Panc1 (cell line): ENCODE results near the gene ZNF823.

Experiments used
- POLR2AphosphoS5 ChIP-seq: IDR thresholded peaks from 2 replicates; pipeline ENCODE4 v1.6.1; 2012; ENCODE audit warnings: mild to moderate bottlenecking, low read depth, low read length, moderate library complexity
- TCF7L2 ChIP-seq: IDR thresholded peaks from 2 replicates; pipeline ENCODE4 v1.6.1; 2011; ENCODE audit warnings: mild to moderate bottlenecking, low read depth, low read length, inconsistent platforms
- TF ChIP-seq, protein P1 (sequence below): fragments of 450-650 bp; IDR thresholded peaks from 2 replicates; pipeline ENCODE4 v1.5.1; 2017; ENCODE audit warnings: mild to moderate bottlenecking
- TF ChIP-seq, protein P2 (sequence below), 2 experiments: IDR thresholded peaks; 2 replicates each; pipeline ENCODE4 v1.6.1; 2011 to 2012; ENCODE audit warnings: low read depth in 2 of 2, control low read depth in 1 of 2, low read length in 1 of 2, mild to moderate bottlenecking in 1 of 2, moderate library complexity in 1 of 2; ENCODE audit not compliant: insufficient read depth in 1 of 2

DNA sequence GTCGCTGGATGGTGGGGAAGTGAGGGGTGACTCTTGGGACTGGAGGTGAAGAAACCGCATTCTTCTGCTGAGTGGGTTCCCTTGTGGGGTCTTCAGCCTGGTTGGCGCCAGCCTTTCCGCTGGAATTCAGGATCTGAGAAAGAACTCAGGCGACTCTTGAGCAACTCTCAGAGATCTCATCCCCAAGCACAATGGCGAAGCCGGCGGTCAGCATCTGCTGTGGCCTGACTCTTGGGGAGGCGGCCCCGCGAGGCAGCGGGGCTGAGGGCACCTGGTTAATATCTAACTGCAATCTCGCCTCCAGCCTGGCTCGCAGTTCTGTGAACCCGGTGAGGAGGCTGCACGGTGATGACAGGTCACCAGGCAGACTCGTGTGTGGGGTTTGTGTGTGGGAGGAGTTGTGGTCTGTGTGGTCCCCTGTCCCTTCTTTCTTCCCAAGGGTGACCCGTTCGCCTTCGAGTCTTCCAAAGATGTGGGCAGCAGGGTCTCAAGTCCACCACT is 28.9 kb upstream of the ZNF823 start:
- TF ChIP-seq, protein P1, sequence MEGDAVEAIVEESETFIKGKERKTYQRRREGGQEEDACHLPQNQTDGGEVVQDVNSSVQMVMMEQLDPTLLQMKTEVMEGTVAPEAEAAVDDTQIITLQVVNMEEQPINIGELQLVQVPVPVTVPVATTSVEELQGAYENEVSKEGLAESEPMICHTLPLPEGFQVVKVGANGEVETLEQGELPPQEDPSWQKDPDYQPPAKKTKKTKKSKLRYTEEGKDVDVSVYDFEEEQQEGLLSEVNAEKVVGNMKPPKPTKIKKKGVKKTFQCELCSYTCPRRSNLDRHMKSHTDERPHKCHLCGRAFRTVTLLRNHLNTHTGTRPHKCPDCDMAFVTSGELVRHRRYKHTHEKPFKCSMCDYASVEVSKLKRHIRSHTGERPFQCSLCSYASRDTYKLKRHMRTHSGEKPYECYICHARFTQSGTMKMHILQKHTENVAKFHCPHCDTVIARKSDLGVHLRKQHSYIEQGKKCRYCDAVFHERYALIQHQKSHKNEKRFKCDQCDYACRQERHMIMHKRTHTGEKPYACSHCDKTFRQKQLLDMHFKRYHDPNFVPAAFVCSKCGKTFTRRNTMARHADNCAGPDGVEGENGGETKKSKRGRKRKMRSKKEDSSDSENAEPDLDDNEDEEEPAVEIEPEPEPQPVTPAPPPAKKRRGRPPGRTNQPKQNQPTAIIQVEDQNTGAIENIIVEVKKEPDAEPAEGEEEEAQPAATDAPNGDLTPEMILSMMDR = no peak
- TF ChIP-seq, protein P2, sequence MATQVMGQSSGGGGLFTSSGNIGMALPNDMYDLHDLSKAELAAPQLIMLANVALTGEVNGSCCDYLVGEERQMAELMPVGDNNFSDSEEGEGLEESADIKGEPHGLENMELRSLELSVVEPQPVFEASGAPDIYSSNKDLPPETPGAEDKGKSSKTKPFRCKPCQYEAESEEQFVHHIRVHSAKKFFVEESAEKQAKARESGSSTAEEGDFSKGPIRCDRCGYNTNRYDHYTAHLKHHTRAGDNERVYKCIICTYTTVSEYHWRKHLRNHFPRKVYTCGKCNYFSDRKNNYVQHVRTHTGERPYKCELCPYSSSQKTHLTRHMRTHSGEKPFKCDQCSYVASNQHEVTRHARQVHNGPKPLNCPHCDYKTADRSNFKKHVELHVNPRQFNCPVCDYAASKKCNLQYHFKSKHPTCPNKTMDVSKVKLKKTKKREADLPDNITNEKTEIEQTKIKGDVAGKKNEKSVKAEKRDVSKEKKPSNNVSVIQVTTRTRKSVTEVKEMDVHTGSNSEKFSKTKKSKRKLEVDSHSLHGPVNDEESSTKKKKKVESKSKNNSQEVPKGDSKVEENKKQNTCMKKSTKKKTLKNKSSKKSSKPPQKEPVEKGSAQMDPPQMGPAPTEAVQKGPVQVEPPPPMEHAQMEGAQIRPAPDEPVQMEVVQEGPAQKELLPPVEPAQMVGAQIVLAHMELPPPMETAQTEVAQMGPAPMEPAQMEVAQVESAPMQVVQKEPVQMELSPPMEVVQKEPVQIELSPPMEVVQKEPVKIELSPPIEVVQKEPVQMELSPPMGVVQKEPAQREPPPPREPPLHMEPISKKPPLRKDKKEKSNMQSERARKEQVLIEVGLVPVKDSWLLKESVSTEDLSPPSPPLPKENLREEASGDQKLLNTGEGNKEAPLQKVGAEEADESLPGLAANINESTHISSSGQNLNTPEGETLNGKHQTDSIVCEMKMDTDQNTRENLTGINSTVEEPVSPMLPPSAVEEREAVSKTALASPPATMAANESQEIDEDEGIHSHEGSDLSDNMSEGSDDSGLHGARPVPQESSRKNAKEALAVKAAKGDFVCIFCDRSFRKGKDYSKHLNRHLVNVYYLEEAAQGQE (IDR thresholded peaks at IDR 0.05; ENCODE audit: insufficient read depth in 1 of 2, low read depth in 2 of 2, low read length in 1 of 2) = no peak
- TF ChIP-seq POLR2AphosphoS5 = no peak
- TF ChIP-seq TCF7L2 = no peak
